HepG2 (cell line): Measurements from ENCODE around the gene PYGO1.
"Not testable (repeated sequence)": the region's sequence is repeated elsewhere in the genome, so short reads cannot be mapped to it uniquely, and the experiment has no call there.

Experiments used
- ARID2 ChIP-seq: sonication (generic); formaldehyde crosslinking; IDR thresholded peaks from 2 replicates; pipeline ENCODE4 v1.8.1; 2022; ENCODE audit warnings: mild to moderate bottlenecking, missing genetic modification reagents, borderline replicate concordance
- FOXJ3 ChIP-seq: sonication (generic); formaldehyde crosslinking; IDR thresholded peaks from 2 replicates; pipeline ENCODE4 v1.4.0; 2020; ENCODE audit warnings: missing genetic modification reagents, mild to moderate bottlenecking, borderline replicate concordance
- FOXK1 ChIP-seq: sonication (generic); formaldehyde crosslinking; IDR thresholded peaks from 2 replicates; pipeline ENCODE4 v1.4.0; 2020; ENCODE audit warnings: low read depth, missing genetic modification reagents, borderline replicate concordance
- GABPA ChIP-seq, 2 experiments: IDR thresholded peaks; 2 replicates each; pipeline ENCODE4 v1.6.1; 2011 to 2016; ENCODE audit warnings: low read depth in 2 of 2, low read length in 1 of 2, missing biosample characterization in 1 of 2, missing genetic modification characterization in 1 of 2
- HMGXB4 ChIP-seq, 2 experiments: sonication (generic) in 1 of 2; formaldehyde crosslinking in 1 of 2; IDR thresholded peaks; 2 replicates each; pipeline versions ENCODE4 v1.4.0 to v1.6.1; 2018 to 2020; ENCODE audit warnings: missing genetic modification reagents in 2 of 2, borderline replicate concordance in 1 of 2, low read depth in 1 of 2, mild to moderate bottlenecking in 1 of 2, missing biosample characterization in 1 of 2
- HNRNPK ChIP-seq: fragments of 200-400 bp; formaldehyde crosslinking; IDR thresholded peaks from 2 replicates; pipeline ENCODE4 v1.6.1; 2018; ENCODE audit warnings: low read length, low read depth, moderate library complexity, mild to moderate bottlenecking; ENCODE audit not compliant: poor library complexity, severe bottlenecking
- MYC ChIP-seq: sonication (generic); formaldehyde crosslinking; IDR thresholded peaks from 2 replicates; pipeline ENCODE4 v1.9.0; 2021; ENCODE audit warnings: missing genetic modification reagents, borderline replicate concordance
- PRDM10 ChIP-seq: sonication (generic); formaldehyde crosslinking; IDR thresholded peaks from 2 replicates; pipeline ENCODE4 v1.4.0; 2020; ENCODE audit warnings: low read depth, missing genetic modification reagents
- RAD21 ChIP-seq: fragments of 450-650 bp; formaldehyde crosslinking; IDR thresholded peaks from 2 replicates; pipeline ENCODE4 v1.5.0; 2020; ENCODE audit warnings: mild to moderate bottlenecking
- SP1 ChIP-seq, 2 experiments: fragments of 450-650 bp in 1 of 2; sonication (generic) in 1 of 2; formaldehyde crosslinking in 1 of 2; IDR thresholded peaks; 2 replicates each; pipeline versions ENCODE4 v1.4.0 to v1.6.1; 2016 to 2020; ENCODE audit warnings: missing genetic modification reagents in 1 of 2
- ZMAT3 ChIP-seq: sonication (generic); formaldehyde crosslinking; conservative IDR thresholded peaks from 2 replicates; pipeline ENCODE4 v1.7.0; 2021; ENCODE audit warnings: missing genetic modification reagents
- ZNF136 ChIP-seq: sonication (generic); formaldehyde crosslinking; IDR thresholded peaks from 2 replicates; pipeline ENCODE4 v1.8.1; 2022; ENCODE audit warnings: low read depth, mild to moderate bottlenecking, moderate library complexity, missing genetic modification reagents
- ZNF362 ChIP-seq: sonication (generic); formaldehyde crosslinking; IDR thresholded peaks from 2 replicates; pipeline ENCODE4 v1.4.0; 2020; ENCODE audit warnings: missing genetic modification reagents, mild to moderate bottlenecking, borderline replicate concordance
- ZNF776 ChIP-seq: sonication (generic); formaldehyde crosslinking; IDR thresholded peaks from 2 replicates; pipeline ENCODE4 v1.4.0; 2020; ENCODE audit warnings: mild to moderate bottlenecking, missing genetic modification reagents

- not testable (repeated sequence) for TF ChIP-seq SP1 (IDR thresholded peaks at IDR 0.05); SP1 (CRISPR knock-in tag; IDR thresholded peaks at IDR 0.05); HMGXB4 (CRISPR knock-in tag; IDR thresholded peaks at IDR 0.05; ENCODE audit: borderline replicate concordance in 1 of 2, low read depth in 1 of 2); ZNF776; ARID2 (CRISPR knock-in tag); ZNF362 (CRISPR knock-in tag); ZMAT3 (CRISPR knock-in tag); PRDM10 (CRISPR knock-in tag); RAD21; ZNF136 (CRISPR knock-in tag); GABPA (IDR thresholded peaks at IDR 0.05; ENCODE audit: low read depth, low read length); GABPA (CRISPR knock-in tag; IDR thresholded peaks at IDR 0.05; ENCODE audit: low read depth); HNRNPK; FOXJ3; MYC; FOXK1 (CRISPR knock-in tag)
Measured at GRCh38 chr15:55488952-55489600, 99.1 kb downstream of the PYGO1 start.
